ENCODE data around the gene ZIC5. TPM values are rescaled to one million over a fixed set of nuclear protein-coding genes. Genes with fewer than 3 reads are reported as not detected.

The ZIC5 gene
- total RNA-seq, 6 experiments from 2014 or later: not detected

DNA sequence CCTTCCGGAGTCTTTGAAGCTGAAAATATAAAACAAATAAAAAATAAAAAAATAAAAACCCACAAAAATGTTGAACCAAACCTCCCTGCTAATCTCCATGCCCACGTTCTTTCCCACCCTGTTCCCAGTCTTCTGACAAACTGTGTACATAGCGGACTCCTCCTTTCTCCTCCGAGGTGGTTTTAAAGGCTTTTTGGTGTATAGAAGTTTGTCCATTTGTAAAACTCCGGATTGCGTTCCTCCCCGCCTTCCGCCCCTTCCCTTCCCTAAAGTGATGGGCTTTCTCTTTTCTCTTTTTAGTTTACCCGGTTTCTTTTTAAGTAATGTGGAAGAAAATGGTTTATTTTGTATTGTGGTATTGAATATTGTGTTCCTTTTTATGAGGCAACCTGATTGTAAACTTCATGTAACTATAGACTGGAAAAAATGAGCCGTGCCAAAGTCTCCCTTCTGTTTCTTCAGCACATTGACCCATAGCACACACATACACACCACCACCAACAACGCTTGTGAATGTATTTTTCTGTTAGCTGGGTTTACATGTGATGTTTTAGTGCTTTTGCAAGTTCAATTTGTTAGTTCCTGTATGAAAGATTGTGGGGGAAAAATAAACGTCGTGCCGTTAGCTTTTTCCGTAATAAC is 14.4 kb upstream of the ZIC5 start:
- TF ChIP-seq, protein P1, sequence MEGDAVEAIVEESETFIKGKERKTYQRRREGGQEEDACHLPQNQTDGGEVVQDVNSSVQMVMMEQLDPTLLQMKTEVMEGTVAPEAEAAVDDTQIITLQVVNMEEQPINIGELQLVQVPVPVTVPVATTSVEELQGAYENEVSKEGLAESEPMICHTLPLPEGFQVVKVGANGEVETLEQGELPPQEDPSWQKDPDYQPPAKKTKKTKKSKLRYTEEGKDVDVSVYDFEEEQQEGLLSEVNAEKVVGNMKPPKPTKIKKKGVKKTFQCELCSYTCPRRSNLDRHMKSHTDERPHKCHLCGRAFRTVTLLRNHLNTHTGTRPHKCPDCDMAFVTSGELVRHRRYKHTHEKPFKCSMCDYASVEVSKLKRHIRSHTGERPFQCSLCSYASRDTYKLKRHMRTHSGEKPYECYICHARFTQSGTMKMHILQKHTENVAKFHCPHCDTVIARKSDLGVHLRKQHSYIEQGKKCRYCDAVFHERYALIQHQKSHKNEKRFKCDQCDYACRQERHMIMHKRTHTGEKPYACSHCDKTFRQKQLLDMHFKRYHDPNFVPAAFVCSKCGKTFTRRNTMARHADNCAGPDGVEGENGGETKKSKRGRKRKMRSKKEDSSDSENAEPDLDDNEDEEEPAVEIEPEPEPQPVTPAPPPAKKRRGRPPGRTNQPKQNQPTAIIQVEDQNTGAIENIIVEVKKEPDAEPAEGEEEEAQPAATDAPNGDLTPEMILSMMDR (IDR thresholded peaks at IDR 0.05): no peak
- H3K4me3 Mint-ChIP-seq: no peak overlapping the region
- H3K27me3 Mint-ChIP-seq (ENCODE audit: insufficient read depth): peaks cover 71% of the 10 kb centered on the region
- no peak overlapping the region for H3K27ac Mint-ChIP-seq
- no peak for DNase-seq
- peaks cover 5% of the 10 kb centered on the region; the same call in 1 of the 2 replicates for H3K36me3 Mint-ChIP-seq (ENCODE audit: low read depth)
- H3K9me3 Mint-ChIP-seq: no peaks in the 10 kb centered on the region
- peaks cover 27% of the 10 kb centered on the region; the same call in 1 of the 2 replicates for H3K4me1 Mint-ChIP-seq (ENCODE audit: low read depth)

DNA sequence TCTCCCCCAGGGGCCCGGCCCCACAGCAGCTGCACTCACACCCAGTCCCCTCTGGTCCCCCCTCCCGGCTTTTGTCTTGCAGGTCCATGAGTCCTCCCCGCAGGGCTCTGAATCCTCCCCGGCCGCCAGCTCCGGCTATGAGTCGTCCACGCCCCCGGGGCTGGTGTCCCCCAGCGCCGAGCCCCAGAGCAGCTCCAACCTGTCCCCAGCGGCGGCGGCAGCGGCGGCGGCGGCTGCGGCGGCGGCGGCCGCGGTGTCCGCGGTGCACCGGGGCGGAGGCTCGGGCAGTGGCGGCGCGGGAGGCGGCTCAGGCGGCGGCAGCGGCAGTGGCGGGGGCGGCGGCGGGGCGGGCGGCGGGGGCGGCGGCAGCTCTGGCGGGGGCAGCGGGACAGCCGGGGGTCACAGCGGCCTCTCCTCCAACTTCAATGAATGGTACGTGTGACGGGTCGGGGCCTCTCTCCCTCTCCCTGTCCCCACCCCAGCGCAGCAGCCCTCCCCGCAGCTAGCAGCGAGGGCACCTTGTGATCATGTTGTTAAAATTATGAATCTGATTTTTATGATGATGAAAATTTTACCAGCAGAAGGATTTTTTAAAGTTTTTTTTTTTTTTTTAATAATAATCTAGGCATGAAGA is 13.8 kb upstream of the ZIC5 start:
- no peak for DNase-seq
- peaks cover 64% of the 10 kb centered on the region for H3K27me3 Mint-ChIP-seq (ENCODE audit: insufficient read depth)
- no peaks in the 10 kb centered on the region for H3K9me3 Mint-ChIP-seq
- peaks cover 5% of the 10 kb centered on the region; the same call in 1 of the 2 replicates for H3K36me3 Mint-ChIP-seq (ENCODE audit: low read depth)
- no peak overlapping the region for H3K4me3 Mint-ChIP-seq
- TF ChIP-seq, protein P1 (IDR thresholded peaks at IDR 0.05): no peak
- H3K4me1 Mint-ChIP-seq (ENCODE audit: low read depth): peaks cover 26% of the 10 kb centered on the region; the same call in 1 of the 2 replicates
- H3K27ac Mint-ChIP-seq: no peak overlapping the region

DNA sequence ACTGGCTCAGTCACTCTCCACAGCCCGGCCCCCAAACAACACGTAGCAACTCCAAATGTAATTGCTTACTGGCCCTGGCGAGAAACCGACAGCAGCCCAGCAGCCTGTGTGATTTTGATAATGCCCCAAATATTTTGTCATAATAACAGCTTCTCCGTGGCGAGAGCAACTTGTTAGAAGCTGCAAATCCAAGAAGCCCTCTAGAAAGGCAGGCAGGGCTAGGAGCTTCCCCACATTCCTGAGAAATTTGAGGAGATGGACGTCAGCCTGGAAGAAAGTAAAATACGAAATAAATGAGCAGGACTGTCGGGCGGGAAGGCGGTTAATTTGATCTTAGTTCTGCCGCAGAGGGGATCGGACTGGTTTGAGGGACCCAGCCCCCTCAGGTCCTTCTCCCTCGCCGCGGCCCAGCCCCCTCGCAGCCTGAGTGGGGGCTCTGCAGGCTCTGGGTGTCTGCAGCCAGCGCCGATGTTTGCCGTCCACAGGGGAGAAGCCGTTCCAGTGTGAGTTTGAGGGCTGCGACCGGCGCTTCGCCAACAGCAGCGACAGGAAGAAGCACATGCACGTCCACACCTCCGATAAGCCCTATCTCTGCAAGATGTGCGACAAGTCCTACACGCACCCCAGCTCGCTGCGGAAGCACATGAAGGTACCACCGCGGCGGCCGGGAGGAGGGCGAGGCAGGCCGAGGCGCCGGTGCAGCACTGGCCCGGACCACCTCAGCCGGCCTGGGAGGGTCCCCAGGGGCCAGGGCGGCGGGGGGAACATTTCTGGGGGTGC is 13.1 kb upstream of the ZIC5 start:
- H3K27me3 Mint-ChIP-seq (ENCODE audit: insufficient read depth): peaks cover 59% of the 10 kb centered on the region
- TF ChIP-seq, protein P1 (IDR thresholded peaks at IDR 0.05): no peak
- no peak overlapping the region for H3K27ac Mint-ChIP-seq
- DNase-seq: no peak
- no peaks in the 10 kb centered on the region for H3K9me3 Mint-ChIP-seq
- H3K36me3 Mint-ChIP-seq (ENCODE audit: low read depth): peaks cover 5% of the 10 kb centered on the region; the same call in 1 of the 2 replicates
- peak overlapping the region; percentile 79; the same call in 1 of the 2 replicates for H3K4me3 Mint-ChIP-seq
- H3K4me1 Mint-ChIP-seq (ENCODE audit: low read depth): peaks cover 20% of the 10 kb centered on the region; the same call in 1 of the 2 replicates

DNA sequence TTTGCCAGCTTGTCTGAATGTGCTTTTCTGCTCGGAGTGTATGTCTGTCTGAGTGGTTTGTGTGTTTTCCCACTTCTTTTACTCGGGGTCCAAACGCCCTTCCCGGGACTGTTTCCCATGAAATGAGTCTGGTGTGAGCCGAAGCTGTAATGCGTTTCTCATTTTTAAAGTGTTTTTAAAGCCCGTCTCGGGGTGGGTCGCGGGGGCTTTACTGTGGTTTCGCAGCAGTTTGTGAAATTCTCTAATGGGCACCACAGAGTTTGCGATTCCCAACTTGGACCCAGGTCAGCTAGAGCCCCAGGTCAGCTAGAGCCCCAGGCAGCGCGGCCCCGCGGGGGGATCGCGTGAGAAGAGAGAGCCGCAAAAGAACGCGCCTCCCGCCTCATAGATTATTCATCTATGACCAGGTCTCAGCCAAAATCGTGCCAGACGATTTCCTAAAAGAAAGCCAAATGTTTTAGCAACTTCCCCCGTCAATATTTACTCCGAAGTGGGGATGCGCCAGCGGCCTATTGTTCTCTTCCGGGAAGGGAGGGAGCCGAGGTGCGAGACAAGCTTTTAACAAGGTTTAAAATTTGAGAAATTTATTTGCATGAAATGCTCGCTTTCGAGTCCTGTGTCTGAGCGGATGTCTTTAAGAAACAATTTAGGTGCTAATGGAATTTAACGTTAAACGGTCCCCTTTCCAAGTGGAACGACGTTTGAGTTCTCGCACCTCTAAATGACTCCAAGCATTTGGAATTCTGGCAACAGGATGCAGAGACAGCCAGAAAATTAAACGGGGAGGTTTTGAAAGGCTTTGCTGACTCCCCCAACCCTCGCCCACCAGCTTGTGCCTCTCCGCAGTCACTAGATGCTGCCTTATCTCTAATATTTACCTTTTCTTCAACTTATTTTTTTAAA is 12.2 kb upstream of the ZIC5 start:
- peaks cover 60% of the 10 kb centered on the region for H3K27me3 Mint-ChIP-seq (ENCODE audit: insufficient read depth)
- H3K27ac Mint-ChIP-seq: peak overlapping the region; percentile 46; the same call in 1 of the 2 replicates
- no peaks in the 10 kb centered on the region for H3K9me3 Mint-ChIP-seq
- TF ChIP-seq, protein P1 (IDR thresholded peaks at IDR 0.05): no peak
- H3K36me3 Mint-ChIP-seq (ENCODE audit: low read depth): peaks cover 5% of the 10 kb centered on the region; the same call in 1 of the 2 replicates
- DNase-seq: no peak
- H3K4me3 Mint-ChIP-seq: peak overlapping the region; percentile 79; the same call in 1 of the 2 replicates
- peaks cover 23% of the 10 kb centered on the region for H3K4me1 Mint-ChIP-seq (ENCODE audit: low read depth)
